Activated CD4-positive, alpha-beta T cell treated with anti-CD3 and anti-CD28 coated beads, Interleukin-2, amount 10 ng/mL, durations not matched to agents 24 days and 14 days (primary cell): Measurements from ENCODE around the gene PHF12. TPM values are rescaled to one million over a fixed set of nuclear protein-coding genes. Genes with fewer than 3 reads are reported as not detected.
"Not testable (repeated sequence)": the region's sequence is repeated elsewhere in the genome, so short reads cannot be mapped to it uniquely, and the experiment has no call there.

Experiments used
- DNase-seq: peaks from one replicate; pipeline ENCODE4 v3.0.0; 2022
- H3K27ac Mint-ChIP-seq: one replicate; pipeline ENCODE4 v1.8.0; 2022; ENCODE audit warnings: mild to moderate bottlenecking, mixed read lengths
- H3K27me3 Mint-ChIP-seq: one replicate; pipeline ENCODE4 v1.8.0; 2022; ENCODE audit warnings: mixed read lengths
- H3K36me3 Mint-ChIP-seq: one replicate; pipeline ENCODE4 v1.8.0; 2022; ENCODE audit warnings: low read depth, mild to moderate bottlenecking, mixed read lengths
- H3K4me1 Mint-ChIP-seq: one replicate; pipeline ENCODE4 v1.8.0; 2021; ENCODE audit warnings: mixed read lengths
- H3K4me3 Mint-ChIP-seq: one replicate; pipeline ENCODE4 v1.8.0; 2022; ENCODE audit warnings: mild to moderate bottlenecking, moderate library complexity, mixed read lengths
- H3K9me3 Mint-ChIP-seq: one replicate; pipeline ENCODE4 v1.8.0; 2021; ENCODE audit warnings: mixed read lengths
- intact Hi-C: fragments of 100-400 bp; cut with micrococcal nuclease; formaldehyde crosslinking; loops from one replicate; pipeline ENCODE4 v1.15.1; 2023
- total RNA-seq: library from RNA; stranded (reverse); gene quantifications from 2 replicates; pipeline ENCODE4 v1.2.3, GENCODE V29; 2022

The PHF12 gene
- total RNA-seq, 1 donor from 2014 or later, result 61.1 TPM

GRCh38 chr17:28904800-28905199 lies 46.5 kb downstream of the PHF12 start:
- DNase-seq, result no peak
- Mint-ChIP-seq H3K9me3 (no peaks in the 10 kb centered on the region), H3K4me1 (peaks cover 30% of the 10 kb centered on the region), H3K36me3 (peaks cover 42% of the 10 kb centered on the region), H3K27me3 (no peaks in the 10 kb centered on the region), H3K4me3 (no peak overlapping the region), H3K27ac (peak overlapping the region; percentile 30)
- intact Hi-C loops, result no loop called here

DNA sequence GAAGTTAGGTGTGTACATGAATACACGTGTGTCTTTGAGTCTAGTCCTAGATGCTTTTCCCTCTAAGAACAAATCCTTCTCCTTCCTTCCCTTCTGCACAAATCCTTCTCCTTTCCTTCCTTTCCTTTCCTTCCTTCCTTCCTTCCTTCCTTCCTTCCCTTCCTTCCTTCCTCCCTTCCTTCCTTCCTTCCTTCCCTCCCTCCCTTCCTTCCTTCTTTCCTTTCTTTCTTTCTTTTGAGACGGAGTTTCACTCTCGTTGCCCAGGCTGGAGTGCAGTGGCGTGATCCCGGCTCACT lies 47.8 kb downstream of the PHF12 start:
- H3K27me3 Mint-ChIP-seq, H3K9me3 Mint-ChIP-seq, DNase-seq: not testable (repeated sequence)
- intact Hi-C loops, result loop anchor here (1.0 to 2.0 kb wide), 6 partner anchors 23 to 177 kb away; partner anchors contain the start of genes ERAL1 and TLCD1
- peak overlapping the region; percentile 83 for H3K27ac Mint-ChIP-seq
- H3K4me3 Mint-ChIP-seq, result peak overlapping the region; percentile 90
- peaks cover 36% of the 10 kb centered on the region for H3K4me1 Mint-ChIP-seq
- H3K36me3 Mint-ChIP-seq, result peaks cover 44% of the 10 kb centered on the region

DNA sequence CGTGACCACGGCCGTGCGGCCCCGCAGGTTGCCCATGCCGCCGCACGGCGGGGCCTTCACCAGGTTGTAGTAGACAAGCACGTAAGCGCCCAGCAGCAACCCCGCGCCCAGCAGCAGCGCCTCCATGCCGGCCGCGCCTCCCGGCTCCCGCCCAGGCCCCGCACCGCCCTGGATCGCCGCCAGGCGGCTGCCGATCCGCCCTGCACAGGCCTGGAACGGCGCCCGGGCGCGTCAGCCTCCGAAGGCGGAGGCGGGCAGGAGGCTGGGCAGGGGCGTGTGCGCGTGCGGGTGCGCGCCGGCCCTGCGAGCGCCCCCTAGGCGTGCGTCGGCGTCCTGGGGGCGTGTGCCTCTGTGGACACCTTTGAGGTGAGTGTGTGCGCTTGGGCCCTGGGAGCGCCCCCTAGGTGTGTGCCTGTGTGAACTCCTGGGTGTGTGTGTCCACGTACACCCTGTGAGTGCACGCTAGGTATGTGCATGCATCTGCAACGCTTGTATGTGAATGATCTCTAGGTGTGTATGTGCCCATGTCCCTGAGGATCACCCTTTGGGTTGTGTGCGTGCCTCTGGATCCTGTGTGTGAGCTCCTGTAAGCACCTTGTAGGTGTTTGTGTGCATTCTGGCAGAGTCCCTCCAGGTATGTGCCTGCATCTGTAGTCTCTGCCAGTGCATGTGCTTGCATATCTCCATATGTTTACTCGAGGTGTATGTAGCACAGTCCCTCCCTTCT lies 48.3 kb downstream of the PHF12 start, which contains the start of gene DHRS13:
Gene DHRS13, minus strand, starts transcription at position 261 of the 727 bp plus-strand sequence. Its CDS starts 135 bp downstream, at position 126.
- DNase-seq, result peak; percentile 99

DNA sequence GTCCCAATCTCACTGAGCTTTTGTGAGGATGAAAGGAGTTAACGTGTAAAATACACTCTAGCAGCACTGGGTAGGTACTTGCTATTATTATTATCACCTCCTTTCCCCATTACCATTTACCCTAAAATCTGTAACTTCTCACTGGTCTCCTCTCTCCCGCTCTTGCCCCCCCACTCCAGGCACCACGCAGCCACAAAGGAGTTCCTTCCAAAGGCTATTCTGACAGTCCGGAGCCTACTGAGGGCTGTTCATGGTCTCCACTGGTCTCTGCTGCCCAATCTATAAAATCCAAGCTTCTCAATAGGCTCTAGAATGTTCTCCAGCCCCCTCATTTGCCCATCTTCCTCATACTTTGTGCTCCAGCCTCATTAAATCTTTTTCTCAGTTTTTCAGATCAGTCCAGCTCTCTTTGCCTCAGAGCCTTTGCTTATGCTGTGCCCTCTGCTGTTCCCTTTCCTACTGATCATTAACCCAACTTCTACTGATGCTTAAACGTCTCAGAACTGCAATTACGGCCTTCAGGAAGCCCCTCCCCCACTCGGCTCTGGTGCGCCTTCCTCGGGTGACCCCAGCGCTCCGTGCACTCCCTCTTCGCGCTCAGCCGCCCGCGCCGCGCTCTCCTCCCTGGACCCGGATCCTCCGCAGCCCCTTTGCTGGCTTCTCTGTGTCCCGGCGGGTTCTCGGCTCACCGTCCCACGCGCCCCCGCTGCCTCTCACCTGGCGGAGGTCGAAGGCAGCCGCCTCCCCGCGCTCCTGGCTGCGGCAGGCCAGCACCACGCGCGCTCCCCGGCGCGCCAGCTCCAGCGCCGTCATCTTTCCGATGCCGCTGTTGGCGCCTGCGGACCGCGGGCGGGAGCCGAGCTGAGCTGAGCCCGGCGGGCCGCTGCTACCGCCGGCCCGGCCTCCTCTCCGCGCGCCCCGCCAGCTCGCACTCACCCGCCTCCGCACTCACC lies 49.2 kb downstream of the PHF12 start:
- Mint-ChIP-seq H3K27me3 (no peaks in the 10 kb centered on the region), H3K9me3 (no peaks in the 10 kb centered on the region), H3K27ac (peak overlapping the region; percentile 86), H3K36me3 (peaks cover 47% of the 10 kb centered on the region), H3K4me1 (peaks cover 44% of the 10 kb centered on the region), H3K4me3 (peak overlapping the region; percentile 90)
- intact Hi-C loops, result loop anchor here (2.0 kb wide), 5 partner anchors 25 to 175 kb away; partner anchors contain the start of genes ERAL1 and TLCD1
- peak; percentile 88 for DNase-seq

More for the DNA sequence above, 48.3 kb downstream of the PHF12 start, which contains the start of gene DHRS13:
- Mint-ChIP-seq H3K36me3 (peaks cover 45% of the 10 kb centered on the region), H3K4me1 (peaks cover 39% of the 10 kb centered on the region), H3K9me3 (no peaks in the 10 kb centered on the region), H3K27ac (peak within 1 kb of the TSS; percentile 86), H3K27me3 (no peaks in the 10 kb centered on the region), H3K4me3 (peak within 1 kb of the TSS; percentile 90)
- intact Hi-C loops, result loop anchor here (1.0 to 2.0 kb wide), 6 partner anchors 24 to 176 kb away; partner anchors contain the start of genes ERAL1 and TLCD1

GRCh38 chr17:28900986-28901726 lies 50.2 kb downstream of the PHF12 start:
- Mint-ChIP-seq H3K27me3 (no peaks in the 10 kb centered on the region), H3K4me3 (peak overlapping the region; percentile 90), H3K36me3 (peaks cover 39% of the 10 kb centered on the region), H3K27ac (peak overlapping the region; percentile 86), H3K4me1 (peaks cover 50% of the 10 kb centered on the region), H3K9me3 (no peaks in the 10 kb centered on the region)
- DNase-seq, result no peak
- intact Hi-C loops, result no loop called here

- peak overlapping the region; percentile 57 for H3K27ac Mint-ChIP-seq
- no peaks in the 10 kb centered on the region for H3K27me3 Mint-ChIP-seq
- H3K36me3 Mint-ChIP-seq, result peaks cover 34% of the 10 kb centered on the region
- intact Hi-C loops, result no loop called here
- H3K4me3 Mint-ChIP-seq, result peak overlapping the region; percentile 31
- no peaks in the 10 kb centered on the region for H3K9me3 Mint-ChIP-seq
- DNase-seq, result no peak
- peaks cover 58% of the 10 kb centered on the region for H3K4me1 Mint-ChIP-seq
These were observed 52.0 kb downstream of the PHF12 start for GRCh38 chr17:28899212-28899815.

GRCh38 chr17:28898527-28898955 lies 52.8 kb downstream of the PHF12 start:
- intact Hi-C loops, result no loop called here
- peak overlapping the region; percentile 98 for H3K27ac Mint-ChIP-seq
- H3K4me3 Mint-ChIP-seq, result peak overlapping the region; percentile 97

GRCh38 chr17:28897769-28898526 lies 53.4 kb downstream of the PHF12 start:
- peaks cover 59% of the 10 kb centered on the region for H3K4me1 Mint-ChIP-seq
- peaks cover 39% of the 10 kb centered on the region for H3K36me3 Mint-ChIP-seq
- intact Hi-C loops, result loop anchor here (2.0 kb wide), 2 partner anchors 21 to 55 kb away; partner anchors contain the start of gene FAM222B
- no peak for DNase-seq
- no peaks in the 10 kb centered on the region for H3K27me3 Mint-ChIP-seq
- peak overlapping the region; percentile 97 for H3K4me3 Mint-ChIP-seq
- no peaks in the 10 kb centered on the region for H3K9me3 Mint-ChIP-seq
- H3K27ac Mint-ChIP-seq, result peak overlapping the region; percentile 98

More at GRCh38 chr17:28898527-28898955, 52.8 kb downstream of the PHF12 start:
- Mint-ChIP-seq H3K9me3 (no peaks in the 10 kb centered on the region), H3K4me1 (peaks cover 58% of the 10 kb centered on the region), H3K36me3 (peaks cover 35% of the 10 kb centered on the region), H3K27me3 (no peaks in the 10 kb centered on the region)
- DNase-seq, result no peak

DNA sequence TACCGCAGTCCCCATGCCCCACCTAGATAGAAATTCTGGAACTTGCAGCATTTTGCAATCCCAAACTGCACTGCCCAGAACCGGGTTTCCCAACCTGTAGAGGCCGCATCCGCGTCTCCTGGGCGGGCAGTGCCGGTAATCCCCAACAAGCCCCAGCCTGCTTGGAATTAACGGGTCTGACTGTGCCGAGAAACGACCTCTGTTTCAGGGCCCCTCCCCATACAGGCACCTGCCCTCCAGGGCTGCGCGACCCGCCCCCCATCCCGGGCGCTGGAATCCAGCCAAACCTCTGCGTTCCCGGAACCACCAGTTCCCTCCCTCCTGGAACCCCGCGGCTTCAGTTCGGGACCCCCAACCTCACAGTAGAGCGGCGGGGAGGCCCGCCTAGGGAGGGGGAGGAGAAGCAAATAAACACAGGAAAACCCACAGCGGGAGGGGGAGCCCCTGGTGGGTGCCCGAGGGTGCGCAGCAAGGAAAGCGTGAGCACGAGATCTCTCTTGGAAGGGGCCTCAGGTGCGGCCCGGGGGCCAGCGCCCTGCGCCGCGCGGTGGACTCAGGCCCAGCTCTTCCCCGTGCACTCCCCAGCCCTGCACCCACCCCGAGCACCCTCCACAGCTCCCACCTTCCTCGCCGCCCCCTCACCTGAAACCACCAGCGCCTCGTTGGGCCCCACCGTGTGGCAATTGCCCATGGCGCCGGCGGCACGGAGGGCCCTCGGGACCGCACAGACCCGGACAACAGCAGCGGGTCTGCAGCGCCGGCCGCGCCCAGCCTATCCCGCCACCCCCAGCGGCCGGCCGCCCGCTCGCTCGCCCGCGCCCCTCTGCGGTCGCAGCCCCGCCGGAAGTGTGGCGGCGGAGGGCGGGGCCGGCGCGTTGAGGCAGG lies 54.2 kb downstream of the PHF12 start, which contains the start of gene FLOT2:
Gene FLOT2, minus strand, starts transcription at position 850 of the 885 bp plus-strand sequence. Its CDS starts 159 bp downstream, at position 691.
- H3K27me3 Mint-ChIP-seq, result no peaks in the 10 kb centered on the region
- peaks cover 64% of the 10 kb centered on the region for H3K4me1 Mint-ChIP-seq
- peak within 1 kb of the TSS; percentile 97 for H3K4me3 Mint-ChIP-seq
- no peaks in the 10 kb centered on the region for H3K9me3 Mint-ChIP-seq
- peak; percentile 89 for DNase-seq
- H3K36me3 Mint-ChIP-seq, result peaks cover 42% of the 10 kb centered on the region
- intact Hi-C loops, result loop anchor here (2.0 kb wide), 2 partner anchors 20 to 54 kb away; partner anchors contain the start of gene FAM222B
- peak within 1 kb of the TSS; percentile 98 for H3K27ac Mint-ChIP-seq

- H3K4me1 Mint-ChIP-seq, result peaks cover 64% of the 10 kb centered on the region
- H3K9me3 Mint-ChIP-seq, result no peaks in the 10 kb centered on the region
- peaks cover 42% of the 10 kb centered on the region for H3K36me3 Mint-ChIP-seq
- no peak for DNase-seq
- peak overlapping the region; percentile 97 for H3K4me3 Mint-ChIP-seq
- intact Hi-C loops, result loop anchor here (2.0 kb wide), 2 partner anchors 20 to 54 kb away; partner anchors contain the start of gene FAM222B
- no peaks in the 10 kb centered on the region for H3K27me3 Mint-ChIP-seq
- peak overlapping the region; percentile 98 for H3K27ac Mint-ChIP-seq
These were observed 54.8 kb downstream of the PHF12 start for GRCh38 chr17:28896491-28896883.

DNA sequence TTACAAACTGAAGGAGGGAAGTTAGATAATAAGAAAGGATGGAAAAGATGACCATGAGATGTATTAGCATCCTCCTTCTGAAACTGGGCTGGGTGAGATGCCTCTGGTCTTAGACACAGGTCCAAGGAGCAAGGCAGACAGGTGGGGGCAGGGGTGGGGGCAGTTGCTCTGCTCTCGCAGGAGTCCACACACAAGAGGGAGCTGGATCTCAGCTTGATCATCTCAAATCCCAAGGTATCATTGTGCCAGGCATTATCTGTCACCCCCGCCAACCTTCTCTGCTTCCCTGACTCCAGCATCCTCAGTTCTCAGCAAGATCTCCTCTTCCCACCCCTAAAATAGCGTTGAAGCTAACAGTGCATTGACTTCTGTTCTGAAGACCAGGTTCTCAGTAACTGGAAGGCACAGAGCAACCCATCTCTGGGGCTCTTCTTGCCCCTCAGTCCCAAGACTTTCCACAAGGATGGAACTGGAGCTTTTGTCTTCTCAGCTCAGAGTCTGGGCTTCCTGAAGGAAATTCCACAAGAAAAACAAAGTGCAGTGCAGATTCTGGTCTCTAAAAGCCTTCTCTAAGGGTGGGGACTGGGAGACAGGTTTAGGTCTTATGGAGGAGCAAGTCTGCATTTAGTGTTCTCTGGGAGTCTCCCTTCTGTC lies 55.4 kb downstream of the PHF12 start:
- no peaks in the 10 kb centered on the region for H3K9me3 Mint-ChIP-seq
- no peaks in the 10 kb centered on the region for H3K27me3 Mint-ChIP-seq
- peak overlapping the region; percentile 98 for H3K27ac Mint-ChIP-seq
- peaks cover 45% of the 10 kb centered on the region for H3K36me3 Mint-ChIP-seq
- peak overlapping the region; percentile 97 for H3K4me3 Mint-ChIP-seq
- DNase-seq, result peak; percentile 62
- intact Hi-C loops, result loop anchor here (2.0 kb wide), 2 partner anchors 19 to 53 kb away; partner anchors contain the start of gene FAM222B
- H3K4me1 Mint-ChIP-seq, result peaks cover 67% of the 10 kb centered on the region
